ENCODE results near the gene SLC25A42. TPM values are rescaled to one million over a fixed set of nuclear protein-coding genes. Genes with fewer than 3 reads are reported as not detected.

Gene SLC25A42
- total RNA-seq = 10 to 100 TPM in 2 of 4 donors, 1 to 10 TPM in 2; 4.1 to 17.3 (median 8.1) TPM

GRCh38 chr19:19063183-19064097 is at the start of gene SLC25A42:
Gene SLC25A42 (plus strand): TSS chr19:19063994. CDS start chr19:19096125, 32,131 bp downstream.
- TF ChIP-seq CTCF (IDR thresholded peaks at IDR 0.05; ENCODE audit: low read depth) = no peak

- no peak for TF ChIP-seq CTCF (IDR thresholded peaks at IDR 0.05; ENCODE audit: low read depth)
Observed at GRCh38 chr19:19021115-19021514, 42.7 kb upstream of the SLC25A42 start.

- no peak for TF ChIP-seq CTCF (IDR thresholded peaks at IDR 0.05; ENCODE audit: low read depth)
Observed at GRCh38 chr19:19022380-19022961, 41.3 kb upstream of the SLC25A42 start.

- no peak for TF ChIP-seq CTCF (IDR thresholded peaks at IDR 0.05; ENCODE audit: low read depth)
Observed at GRCh38 chr19:19025861-19026260, 37.9 kb upstream of the SLC25A42 start.

- TF ChIP-seq CTCF (IDR thresholded peaks at IDR 0.05; ENCODE audit: low read depth) = no peak
Observed at GRCh38 chr19:19026299-19026971, 37.4 kb upstream of the SLC25A42 start.

- no peak for TF ChIP-seq CTCF (IDR thresholded peaks at IDR 0.05; ENCODE audit: low read depth)
Observed at GRCh38 chr19:19027228-19027627, 36.6 kb upstream of the SLC25A42 start.

- TF ChIP-seq CTCF (IDR thresholded peaks at IDR 0.05; ENCODE audit: low read depth) = no peak
Observed at GRCh38 chr19:19028526-19028925, 35.3 kb upstream of the SLC25A42 start.
